HCT116 (cell line): Measurements from ENCODE around the gene SNRPA1.

ENCODE experiments used
- CEBPB ChIP-seq: IDR thresholded peaks from 2 replicates; pipeline ENCODE4 v1.6.1; 2012; ENCODE audit warnings: low read depth
- CTCF ChIP-seq, 3 experiments: fragments of 200-600 bp in 1 of 3; sonication (generic) in 1 of 3; IDR thresholded peaks in 2 of 3; conservative IDR thresholded peaks in 1 of 3; 2 replicates each; pipeline ENCODE4 v1.5.1; 2012 to 2017; ENCODE audit warnings: low read depth in 2 of 3, low read length in 2 of 3, antibody characterized with exemption in 1 of 3, borderline replicate concordance in 1 of 3, control low read depth in 1 of 3, mild to moderate bottlenecking in 1 of 3, mixed read lengths in 1 of 3, mixed run types in 1 of 3, moderate library complexity in 1 of 3; ENCODE audit not compliant: insufficient read depth in 1 of 3
- EZH2 ChIP-seq: fragments of 200-600 bp; sonication (generic); IDR thresholded peaks from 2 replicates; pipeline ENCODE4 v1.6.1; 2017; ENCODE audit warnings: antibody characterized with exemption, mixed run types
- POLR2AphosphoS5 ChIP-seq: IDR thresholded peaks from 2 replicates; pipeline ENCODE4 v1.6.1; 2011; ENCODE audit warnings: mild to moderate bottlenecking, low read depth, low read length, moderate library complexity
- RAD21 ChIP-seq: IDR thresholded peaks from 2 replicates; pipeline ENCODE4 v1.6.1; 2012; ENCODE audit warnings: low read depth, mild to moderate bottlenecking
- SIN3A ChIP-seq: IDR thresholded peaks from 2 replicates; pipeline ENCODE4 v1.6.1; 2012; ENCODE audit warnings: low read depth
- YY1 ChIP-seq: IDR thresholded peaks from 2 replicates; pipeline ENCODE4 v1.6.1; 2011; ENCODE audit warnings: low read length, low read depth, moderate library complexity, mild to moderate bottlenecking; ENCODE audit not compliant: insufficient replicate concordance; ENCODE audit errors: extremely low read depth
- ZFX ChIP-seq: fragments of 450-650 bp; IDR thresholded peaks from 2 replicates; pipeline ENCODE4 v1.6.1; 2017
- ZNF274 ChIP-seq: fragments of 200-500 bp; sonication (Bioruptor generic); IDR thresholded peaks from 2 replicates; pipeline ENCODE4 v1.6.1; 2014; ENCODE audit warnings: mild to moderate bottlenecking, low read depth, low read length, inconsistent platforms

GRCh38 chr15:101267320-101268104 lies 27.5 kb downstream of the SNRPA1 start:
- TF ChIP-seq ZFX (no peak), CTCF (IDR thresholded peaks at IDR 0.05 in 2 of 3, conservative IDR thresholded peaks at IDR 0.05 in 1 of 3; ENCODE audit: borderline replicate concordance in 1 of 3, insufficient read depth in 1 of 3, low read depth in 2 of 3, low read length in 2 of 3) (no peak), EZH2 (no peak), SIN3A (no peak), CEBPB (no peak), ZNF274 (no peak), POLR2AphosphoS5 (no peak), YY1 (no peak), RAD21 (no peak)
